PC-3 (cell line): ENCODE measurements around the gene NRG4.

Source experiments
- EZH2 ChIP-seq: fragments of 300-600 bp; sonication (generic); IDR thresholded peaks from one replicate; pipeline ENCODE4 v1.6.1; 2017; ENCODE audit warnings: antibody characterized with exemption, mild to moderate bottlenecking, low read length; ENCODE audit not compliant: unreplicated experiment
- TF ChIP-seq, protein P1 (sequence below): fragments of 300-600 bp; sonication (generic); conservative IDR thresholded peaks from 2 replicates; pipeline ENCODE4 v1.5.1; 2017; ENCODE audit warnings: antibody characterized with exemption, low read depth, mild to moderate bottlenecking, low read length

DNA sequence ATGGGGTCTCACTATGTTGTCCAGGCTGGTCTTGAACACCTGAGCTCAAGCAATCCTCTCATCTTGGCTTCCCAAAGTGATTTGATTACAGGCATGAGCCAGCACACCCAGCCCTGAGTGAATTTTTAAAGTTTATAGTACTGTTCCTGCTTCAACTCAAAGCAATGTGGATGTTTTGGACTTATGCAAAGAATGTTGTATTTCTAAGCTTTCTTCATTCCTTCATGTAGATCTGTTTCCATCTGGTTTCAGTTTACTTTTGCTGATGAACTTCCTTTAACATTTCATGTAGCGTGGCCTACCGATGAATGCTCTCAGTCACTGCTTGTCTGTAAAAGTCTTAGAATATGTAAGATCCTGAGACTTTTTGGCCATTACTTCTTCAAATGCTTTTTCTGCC lies 23.2 kb downstream of the NRG4 start:
- TF ChIP-seq, protein P1, sequence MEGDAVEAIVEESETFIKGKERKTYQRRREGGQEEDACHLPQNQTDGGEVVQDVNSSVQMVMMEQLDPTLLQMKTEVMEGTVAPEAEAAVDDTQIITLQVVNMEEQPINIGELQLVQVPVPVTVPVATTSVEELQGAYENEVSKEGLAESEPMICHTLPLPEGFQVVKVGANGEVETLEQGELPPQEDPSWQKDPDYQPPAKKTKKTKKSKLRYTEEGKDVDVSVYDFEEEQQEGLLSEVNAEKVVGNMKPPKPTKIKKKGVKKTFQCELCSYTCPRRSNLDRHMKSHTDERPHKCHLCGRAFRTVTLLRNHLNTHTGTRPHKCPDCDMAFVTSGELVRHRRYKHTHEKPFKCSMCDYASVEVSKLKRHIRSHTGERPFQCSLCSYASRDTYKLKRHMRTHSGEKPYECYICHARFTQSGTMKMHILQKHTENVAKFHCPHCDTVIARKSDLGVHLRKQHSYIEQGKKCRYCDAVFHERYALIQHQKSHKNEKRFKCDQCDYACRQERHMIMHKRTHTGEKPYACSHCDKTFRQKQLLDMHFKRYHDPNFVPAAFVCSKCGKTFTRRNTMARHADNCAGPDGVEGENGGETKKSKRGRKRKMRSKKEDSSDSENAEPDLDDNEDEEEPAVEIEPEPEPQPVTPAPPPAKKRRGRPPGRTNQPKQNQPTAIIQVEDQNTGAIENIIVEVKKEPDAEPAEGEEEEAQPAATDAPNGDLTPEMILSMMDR, result no peak
- no peak for TF ChIP-seq EZH2
